ENCODE data around the gene PHKB.

DNA sequence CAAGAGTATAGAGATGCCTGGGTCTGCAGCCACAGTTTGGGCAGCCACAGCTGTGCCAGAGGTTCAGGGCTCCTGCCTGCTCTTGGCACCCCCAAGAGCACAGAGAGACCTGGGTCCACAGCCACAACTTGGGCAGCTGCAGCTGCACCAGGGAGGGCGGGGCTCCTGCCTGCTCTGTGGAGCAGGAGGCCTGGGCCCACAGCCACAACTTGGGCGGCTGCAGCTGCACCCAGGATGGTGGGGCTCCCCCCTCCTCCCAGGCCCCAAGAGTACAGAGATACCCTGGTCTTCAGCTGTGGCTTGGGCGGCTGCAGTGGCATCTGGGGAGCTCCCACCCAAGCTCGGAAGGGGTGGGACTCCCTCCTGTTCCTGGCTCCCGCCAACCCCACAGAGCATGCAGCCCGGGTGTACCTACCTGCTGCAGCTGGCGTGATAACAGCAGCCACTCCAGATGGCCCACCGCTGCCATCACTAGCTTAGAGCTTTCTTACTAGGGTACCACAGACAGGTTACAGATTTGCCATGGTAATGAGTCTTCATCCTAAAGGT is 72.7 kb downstream of the PHKB start:
- TF ChIP-seq EZH2 (IDR thresholded peaks at IDR 0.05; ENCODE audit: insufficient read depth, poor library complexity, severe bottlenecking) = no peak
- no peak for TF ChIP-seq EZH2phosphoT487 (IDR thresholded peaks at IDR 0.05; ENCODE audit: insufficient read depth, low read depth)

Measured in GM23248 (cell line).